ENCODE results near the gene CD47.
A peak's percentile ranks its signal among the peaks of the same experiment; 100 is the strongest.

Gene CD47

DNA sequence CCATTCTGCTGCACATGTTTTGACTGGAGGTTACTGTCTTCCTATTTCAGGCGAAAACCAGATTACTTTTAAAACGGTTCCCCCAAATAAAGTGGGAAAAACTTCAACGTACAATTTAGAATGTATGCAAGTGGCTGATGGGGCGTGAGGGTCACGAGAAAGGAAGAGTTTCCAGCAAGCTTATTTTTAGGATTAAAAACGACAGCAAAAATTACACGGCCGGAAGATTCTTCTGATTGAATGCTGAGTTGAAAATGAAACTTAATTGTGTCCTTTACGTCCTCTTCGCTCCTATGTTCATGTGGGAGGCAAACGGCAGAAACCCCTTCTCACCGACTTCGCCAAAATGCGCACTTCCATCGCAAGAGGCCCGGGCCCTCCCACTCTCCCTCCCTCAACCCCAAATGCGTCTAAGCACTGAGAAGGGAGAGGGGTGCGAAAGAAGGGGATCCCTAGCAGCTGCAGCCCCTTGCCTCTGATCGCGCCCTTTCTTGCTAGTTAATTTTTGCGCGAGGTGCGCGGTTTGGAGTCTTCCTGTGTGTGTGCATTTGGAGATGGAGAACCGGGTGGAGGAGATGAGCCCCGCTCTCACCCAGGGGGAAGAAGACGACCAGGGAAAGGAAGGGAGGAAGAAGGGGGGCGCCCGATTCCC is 656 bp downstream of the CD47 start:
- peak; percentile 67 for DNase-seq

DNA sequence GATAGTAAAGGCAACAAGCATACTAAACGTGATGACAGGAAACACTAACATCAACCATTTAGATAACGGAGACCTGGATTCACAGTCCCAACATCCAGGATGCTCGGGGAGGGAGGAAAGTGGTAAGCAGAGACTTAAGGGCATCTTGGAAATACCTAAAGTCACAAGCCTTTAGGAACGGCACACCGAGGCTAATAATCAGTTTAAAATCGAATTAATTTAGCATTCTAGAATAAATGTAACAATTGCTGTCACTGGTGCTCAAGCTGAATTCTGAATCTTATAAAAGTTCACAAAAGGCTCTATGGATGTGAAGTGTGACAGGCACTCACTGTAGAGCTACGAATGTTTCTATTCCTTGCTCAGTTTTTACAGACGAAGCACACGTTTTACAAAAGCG is 1.3 kb downstream of the CD47 start:
- no peak for DNase-seq

GRCh38 chr3:108088697-108089096 is 2.1 kb downstream of the CD47 start:
- no peak for DNase-seq

GRCh38 chr3:108088146-108088545 is 2.7 kb downstream of the CD47 start:
- DNase-seq: no peak

DNA sequence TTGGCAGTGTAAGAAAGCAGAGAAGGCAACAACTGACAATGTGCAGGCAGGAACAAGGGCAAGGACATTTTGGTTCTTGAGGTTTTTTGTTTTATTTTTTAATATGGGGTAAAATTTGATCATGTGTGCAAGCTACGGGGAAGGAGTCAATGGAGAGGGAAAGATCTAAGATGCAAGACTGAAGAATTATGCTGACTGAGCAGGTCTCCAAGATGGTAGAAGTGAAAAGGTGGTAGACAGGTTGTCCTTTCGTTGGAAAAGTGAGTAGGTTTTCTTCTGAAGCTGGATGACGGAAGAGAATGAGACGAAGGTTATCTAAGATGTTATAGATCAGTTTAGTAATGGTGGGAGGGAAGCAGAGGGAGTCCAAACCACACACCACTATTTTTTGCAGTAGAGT is 4.2 kb downstream of the CD47 start:
- DNase-seq: no peak

DNA sequence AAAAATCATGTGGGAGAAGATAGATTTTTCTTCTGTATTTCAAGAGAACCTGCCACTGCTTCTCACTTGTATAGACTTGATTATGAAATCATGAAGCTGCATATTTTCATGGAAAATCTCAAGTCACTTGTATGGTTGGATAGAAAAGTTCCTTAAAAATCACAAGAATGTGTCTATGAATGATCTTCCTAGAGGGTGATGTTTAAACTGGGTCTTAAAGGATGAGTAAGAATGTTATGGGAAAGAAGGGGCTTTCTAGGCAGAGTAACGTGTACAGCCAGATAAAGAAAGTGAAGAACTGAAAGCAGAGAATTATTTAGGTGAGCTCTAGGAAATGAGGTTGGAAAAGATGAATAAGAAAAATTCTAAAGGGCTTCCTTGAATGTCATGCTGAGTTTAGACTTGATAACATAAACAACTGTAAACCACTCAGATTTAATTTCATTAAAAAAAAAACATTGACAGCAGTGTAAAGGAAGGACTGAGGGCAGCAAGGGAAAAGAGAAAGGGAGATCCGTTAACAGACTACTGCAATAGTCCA is 5.0 kb downstream of the CD47 start:
- DNase-seq: no peak

DNA sequence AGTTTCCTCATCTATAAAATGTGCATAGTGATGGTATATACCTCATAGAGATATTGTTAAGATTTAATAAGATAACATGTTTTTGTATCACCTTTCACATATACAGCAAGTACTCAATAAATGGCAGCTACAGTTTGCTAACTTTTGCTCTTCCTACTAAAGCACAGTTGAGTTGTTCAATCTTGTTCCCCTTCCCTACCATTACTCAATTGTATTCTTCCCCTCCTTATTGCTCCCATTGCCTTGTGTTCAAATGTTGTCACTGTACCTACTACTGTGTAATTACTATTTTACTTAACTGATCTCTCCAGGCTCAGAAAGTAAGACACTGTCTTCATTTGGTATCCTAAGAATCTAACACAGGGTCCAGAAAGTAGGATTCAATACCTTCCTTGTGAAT is 5.5 kb downstream of the CD47 start:
- no peak for DNase-seq

- DNase-seq: no peak
Observed at GRCh38 chr3:108079877-108080276, 11.0 kb downstream of the CD47 start.

GRCh38 chr3:108079043-108079442 is 11.8 kb downstream of the CD47 start:
- DNase-seq: no peak

- no peak for DNase-seq
Observed at GRCh38 chr3:108076564-108076963, 14.3 kb downstream of the CD47 start.

DNA sequence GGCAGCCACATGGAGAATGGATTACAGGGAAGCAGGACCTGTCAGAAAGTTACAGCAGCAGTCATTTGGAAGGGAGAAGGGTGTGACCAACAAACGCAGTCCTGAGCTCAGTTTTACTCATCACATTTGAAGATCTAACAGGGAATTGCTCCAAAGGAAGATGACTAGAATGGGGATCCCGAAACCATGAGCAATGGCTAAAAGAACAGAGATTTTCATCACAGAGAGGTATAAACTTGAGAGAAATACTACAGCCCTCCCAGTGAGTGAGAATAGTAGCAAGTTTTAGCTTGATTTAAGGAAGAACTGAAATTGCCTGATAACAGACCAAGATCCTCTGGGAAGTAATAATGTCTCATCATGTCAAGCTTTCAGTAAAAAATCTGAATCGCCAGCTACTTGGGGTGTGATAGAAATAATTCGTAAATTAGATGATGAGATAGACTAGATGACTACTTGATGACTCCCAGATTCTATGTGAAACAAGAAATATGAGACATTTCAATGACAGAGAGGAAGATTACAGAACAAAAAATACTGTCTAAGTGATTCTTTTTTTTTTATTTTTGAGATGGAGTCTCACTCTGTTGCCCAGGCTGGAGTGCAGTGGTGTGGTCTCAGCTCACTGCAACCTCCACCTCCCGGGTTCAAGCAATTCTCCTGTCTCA is 16.9 kb downstream of the CD47 start:
- no peak for DNase-seq

DNA sequence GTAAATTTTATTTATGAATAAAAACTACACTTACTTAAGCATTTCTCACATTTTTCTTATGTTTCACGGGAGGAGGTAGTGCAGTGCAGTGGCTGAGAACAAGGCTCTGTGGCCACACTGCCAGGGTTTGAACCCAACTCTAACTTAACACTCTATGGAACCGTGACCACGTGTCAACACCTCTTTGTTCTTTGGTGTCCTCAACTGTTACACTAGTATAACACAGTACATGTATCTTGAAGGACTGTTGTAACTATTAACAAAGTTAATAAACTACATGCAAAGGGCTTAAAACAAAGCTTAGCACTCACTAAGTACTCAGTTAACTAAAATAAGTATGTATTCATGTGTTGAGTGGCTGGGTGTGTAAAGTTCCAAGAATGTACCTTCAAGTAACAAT is 19.5 kb downstream of the CD47 start:
- DNase-seq: no peak

DNA sequence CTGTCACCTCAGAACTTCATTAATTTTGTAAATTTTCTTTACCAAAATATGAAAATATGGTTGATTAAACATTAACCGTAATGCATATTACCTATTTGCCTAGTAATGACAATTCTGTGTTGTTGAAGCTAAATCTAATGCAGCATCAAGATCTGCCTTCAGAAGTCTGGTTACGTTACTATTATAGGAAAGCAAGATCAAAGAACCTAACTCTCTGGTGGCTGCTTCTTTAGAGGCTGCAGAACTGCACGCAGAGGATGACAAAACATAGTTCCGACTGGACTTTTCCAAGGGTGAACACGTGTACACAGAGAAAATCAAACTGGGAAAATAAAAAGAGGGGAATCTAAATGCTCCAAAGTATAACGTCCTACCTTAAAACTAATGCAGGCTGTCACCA is 20.5 kb downstream of the CD47 start:
- no peak for DNase-seq

DNA sequence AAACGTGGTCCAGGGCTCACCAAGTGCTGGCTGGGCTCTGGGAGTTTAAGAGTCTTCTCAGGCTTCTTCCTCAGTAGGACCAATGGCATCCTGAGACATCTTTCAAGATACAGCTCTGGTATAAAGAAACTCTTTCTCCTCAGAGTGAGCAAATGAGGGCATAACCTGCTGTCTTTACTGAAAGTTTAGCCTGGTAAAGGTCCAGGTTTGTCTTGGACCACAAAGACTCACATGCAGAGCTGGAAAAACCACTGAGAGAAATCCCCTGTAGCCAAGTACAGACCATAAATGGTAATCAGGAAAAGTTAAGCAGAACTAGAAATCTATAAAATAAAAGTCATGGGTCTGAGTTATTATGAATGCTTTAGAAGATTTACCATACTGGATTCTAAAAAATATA is 23.1 kb downstream of the CD47 start:
- no peak for DNase-seq

DNA sequence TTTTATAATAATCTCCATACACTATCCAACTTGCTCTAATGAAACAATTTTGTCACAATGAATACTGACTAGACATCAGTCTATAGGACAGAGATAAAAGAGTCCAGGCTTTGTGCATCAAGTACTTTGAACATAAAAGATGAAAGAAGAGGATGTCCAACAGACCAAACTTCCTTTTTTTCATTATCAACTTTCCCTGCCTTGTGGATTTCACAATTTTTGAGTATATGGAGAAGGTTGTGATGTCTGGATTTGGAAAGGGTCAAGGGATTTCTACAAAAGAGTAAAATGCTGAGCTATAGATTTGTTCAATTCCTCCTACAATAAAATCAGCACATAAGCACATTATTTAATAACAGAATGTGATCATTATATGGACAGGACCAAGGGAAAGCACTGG is 25.7 kb downstream of the CD47 start:
- DNase-seq: no peak

DNA sequence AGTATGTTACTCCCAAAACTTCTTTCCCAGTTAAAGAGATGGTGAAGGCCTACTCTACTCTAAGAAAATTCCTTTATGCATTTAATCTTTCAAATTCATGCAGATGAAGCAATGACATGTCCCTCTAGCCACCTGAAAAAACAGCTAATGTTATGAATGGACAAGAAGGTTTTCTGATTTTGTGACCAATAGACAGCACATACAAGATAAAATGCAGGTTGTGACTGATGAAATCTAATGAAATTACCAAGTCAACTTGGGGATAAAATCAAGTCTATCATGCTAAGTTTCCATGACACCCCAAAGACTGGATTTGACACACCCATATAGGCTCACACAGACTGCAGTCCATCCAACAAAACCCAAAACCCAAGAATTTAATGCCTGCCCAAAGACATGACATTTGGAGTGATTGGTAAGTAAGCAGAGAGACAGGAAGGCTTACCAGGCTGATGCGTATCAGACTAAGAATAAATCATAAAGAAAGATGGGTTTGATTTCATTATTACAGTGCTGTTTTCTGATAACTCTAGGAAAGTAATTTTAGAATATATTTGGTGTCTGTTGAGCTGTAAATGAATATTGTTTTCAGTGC is 26.4 kb downstream of the CD47 start:
- DNase-seq: no peak

- DNase-seq: no peak
Observed at GRCh38 chr3:108062051-108062450, 28.8 kb downstream of the CD47 start.

DNA sequence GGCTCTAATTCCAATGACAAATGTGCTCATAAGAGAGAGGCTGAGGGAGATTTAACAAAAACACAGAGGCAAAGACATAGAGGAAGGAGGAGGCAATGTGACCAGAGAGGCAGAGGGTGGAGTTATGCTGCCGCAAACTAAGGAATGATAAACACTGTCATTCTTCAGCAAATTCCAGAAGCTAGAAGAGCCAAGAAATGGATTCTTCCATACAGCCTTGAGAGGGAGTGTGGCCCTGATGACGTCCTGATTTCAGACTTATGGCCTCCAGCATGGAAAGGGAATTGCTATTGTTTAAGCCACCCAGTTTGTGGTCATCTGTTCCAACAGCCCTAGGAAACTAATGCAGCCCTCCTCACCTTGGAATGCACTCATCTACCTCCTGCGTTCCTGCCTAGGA is 30.5 kb downstream of the CD47 start:
- no peak for DNase-seq

DNA sequence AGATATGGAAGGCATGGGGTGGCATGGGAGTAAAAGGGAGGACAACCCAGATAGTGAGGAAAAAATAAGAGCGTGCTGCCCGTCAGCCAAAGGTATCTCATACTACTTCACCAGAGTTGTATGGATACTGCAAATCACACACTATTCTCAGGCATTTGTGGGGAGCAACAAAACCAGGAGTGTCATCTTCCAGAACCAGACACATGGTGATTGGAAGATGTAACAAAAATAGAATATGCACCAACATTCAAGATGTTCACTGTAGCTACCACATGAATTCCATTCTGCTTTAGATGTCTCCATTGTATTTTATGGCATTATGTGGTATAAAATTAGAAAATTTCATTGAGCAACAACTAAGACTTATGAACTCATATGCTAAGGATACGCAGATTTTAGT is 34.9 kb downstream of the CD47 start:
- no peak for DNase-seq

DNA sequence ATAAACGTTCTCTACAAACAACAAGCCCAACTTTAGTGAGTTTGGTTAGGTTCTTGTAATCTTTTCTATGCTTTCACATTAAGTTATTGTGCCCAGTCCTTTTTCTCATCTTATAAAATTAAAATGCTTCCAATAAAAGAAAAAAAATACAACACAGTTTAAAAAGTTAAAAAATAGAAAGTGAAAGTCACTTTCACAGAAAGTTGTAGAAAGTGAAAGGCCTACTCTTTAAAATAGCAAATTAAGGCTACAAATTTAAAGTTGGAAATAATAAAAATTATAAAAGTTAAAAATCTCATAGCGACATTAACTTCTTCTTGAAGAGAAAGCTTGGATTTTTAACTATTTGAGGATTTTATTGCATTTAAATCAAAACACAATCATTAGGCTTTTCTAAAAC is 35.9 kb downstream of the CD47 start:
- DNase-seq: no peak

- DNase-seq: no peak
Observed at GRCh38 chr3:108053483-108053882, 37.3 kb downstream of the CD47 start.

- no peak for DNase-seq
Observed at GRCh38 chr3:108053067-108053466, 37.8 kb downstream of the CD47 start.

DNA sequence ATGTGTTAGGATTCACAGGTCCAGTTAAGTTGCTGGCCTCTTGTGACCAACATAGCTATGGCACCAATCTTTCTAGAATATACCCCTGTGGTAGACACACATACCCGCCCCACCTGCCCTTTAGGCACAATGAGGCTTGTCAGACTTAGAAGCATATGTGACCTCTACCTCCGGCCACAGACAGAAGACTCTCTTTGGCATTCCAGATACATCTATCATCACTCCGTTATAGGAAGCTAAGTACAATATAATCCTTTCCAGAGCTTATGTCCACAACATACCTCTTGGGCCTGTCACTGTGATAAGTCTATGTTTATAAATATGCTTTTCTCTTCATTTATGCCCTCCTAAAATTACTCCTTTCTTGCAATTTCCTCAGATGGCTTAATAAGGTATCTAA is 39.8 kb downstream of the CD47 start:
- no peak for DNase-seq

GRCh38 chr3:108047987-108048386 is 42.8 kb downstream of the CD47 start:
- DNase-seq: no peak

Measured in femur (tissue), 1 donor.